NCI-H1092 (cell line): ENCODE measurements around the gene DNASE1L2.

ENCODE experiments used
- DNase-seq: peaks from one replicate; lab custom pipeline; 2025; lab: John Stamatoyannopoulos, UW

The DNASE1L2 gene

GRCh38 chr16:2223942-2224486, 12.2 kb upstream of the DNASE1L2 start:
- no peak for DNase-seq

GRCh38 chr16:2226245-2226793, 9.9 kb upstream of the DNASE1L2 start:
- no peak for DNase-seq

GRCh38 chr16:2226918-2227317, 9.3 kb upstream of the DNASE1L2 start:
- DNase-seq = no peak

GRCh38 chr16:2228161-2228824, 8.0 kb upstream of the DNASE1L2 start:
- DNase-seq = no peak

- no peak for DNase-seq
Observed at GRCh38 chr16:2229091-2229490, 7.2 kb upstream of the DNASE1L2 start.

- DNase-seq = no peak
Observed at GRCh38 chr16:2229632-2230250, 6.5 kb upstream of the DNASE1L2 start.

GRCh38 chr16:2230376-2230775, 5.9 kb upstream of the DNASE1L2 start:
- no peak for DNase-seq

GRCh38 chr16:2231016-2231931, 5.0 kb upstream of the DNASE1L2 start:
- DNase-seq = no peak

- DNase-seq = no peak
Observed at GRCh38 chr16:2232094-2232990, 3.9 kb upstream of the DNASE1L2 start.

GRCh38 chr16:2233046-2233775, 3.0 kb upstream of the DNASE1L2 start:
- DNase-seq = no peak

GRCh38 chr16:2233872-2234812, 2.1 kb upstream of the DNASE1L2 start:
- DNase-seq = no peak

- DNase-seq = no peak
Observed at GRCh38 chr16:2234813-2235170, 1.5 kb upstream of the DNASE1L2 start.

- no peak for DNase-seq
Observed at GRCh38 chr16:2235234-2235651, 1.0 kb upstream of the DNASE1L2 start.

- DNase-seq = no peak
Observed at GRCh38 chr16:2235695-2236336, 428 bp upstream of the DNASE1L2 start.

- no peak for DNase-seq
Observed at GRCh38 chr16:2237102-2237482, 848 bp downstream of the DNASE1L2 start.

- no peak for DNase-seq
Observed at GRCh38 chr16:2237493-2238149, 1.4 kb downstream of the DNASE1L2 start.

- no peak for DNase-seq
Observed at GRCh38 chr16:2238150-2238837, 2.0 kb downstream of the DNASE1L2 start.
